GM12874 (cell line): ENCODE results near the gene PCDH19.

Experiments used
- TF ChIP-seq, protein P1 (sequence below): IDR thresholded peaks from 2 replicates; pipeline ENCODE4 v1.5.1; 2011; ENCODE audit warnings: low read depth, mild to moderate bottlenecking, control low read depth, low read length, moderate library complexity; ENCODE audit not compliant: insufficient read depth

Gene PCDH19

DNA sequence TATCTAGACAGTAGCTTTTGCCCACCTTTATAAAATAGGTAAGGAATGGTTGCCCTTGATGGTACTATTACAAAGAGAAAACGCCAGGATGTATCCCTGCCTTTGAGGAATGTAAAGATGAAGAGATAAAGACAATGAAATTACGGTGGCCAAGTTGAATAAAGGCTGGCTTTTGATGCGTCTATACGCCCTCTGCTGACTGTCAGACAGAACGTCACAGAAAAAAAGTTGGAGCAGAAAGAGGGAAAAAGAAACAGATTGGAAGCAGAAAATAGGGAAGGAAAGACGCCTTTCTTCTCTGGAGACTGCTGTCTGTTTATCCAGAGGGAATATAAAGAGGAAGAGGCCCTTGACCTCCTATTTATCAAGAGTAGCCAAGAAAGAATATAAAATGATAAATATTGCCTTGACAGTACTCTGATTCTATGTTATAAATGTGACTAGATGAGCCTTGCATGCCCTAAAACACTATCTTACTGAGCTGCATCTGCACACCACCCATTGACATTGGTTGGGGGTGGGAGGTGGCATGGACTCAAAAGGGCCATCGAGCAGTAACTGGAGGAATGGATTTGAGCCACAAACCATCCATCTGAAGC lies 30.6 kb downstream of the PCDH19 start:
- TF ChIP-seq, protein P1, sequence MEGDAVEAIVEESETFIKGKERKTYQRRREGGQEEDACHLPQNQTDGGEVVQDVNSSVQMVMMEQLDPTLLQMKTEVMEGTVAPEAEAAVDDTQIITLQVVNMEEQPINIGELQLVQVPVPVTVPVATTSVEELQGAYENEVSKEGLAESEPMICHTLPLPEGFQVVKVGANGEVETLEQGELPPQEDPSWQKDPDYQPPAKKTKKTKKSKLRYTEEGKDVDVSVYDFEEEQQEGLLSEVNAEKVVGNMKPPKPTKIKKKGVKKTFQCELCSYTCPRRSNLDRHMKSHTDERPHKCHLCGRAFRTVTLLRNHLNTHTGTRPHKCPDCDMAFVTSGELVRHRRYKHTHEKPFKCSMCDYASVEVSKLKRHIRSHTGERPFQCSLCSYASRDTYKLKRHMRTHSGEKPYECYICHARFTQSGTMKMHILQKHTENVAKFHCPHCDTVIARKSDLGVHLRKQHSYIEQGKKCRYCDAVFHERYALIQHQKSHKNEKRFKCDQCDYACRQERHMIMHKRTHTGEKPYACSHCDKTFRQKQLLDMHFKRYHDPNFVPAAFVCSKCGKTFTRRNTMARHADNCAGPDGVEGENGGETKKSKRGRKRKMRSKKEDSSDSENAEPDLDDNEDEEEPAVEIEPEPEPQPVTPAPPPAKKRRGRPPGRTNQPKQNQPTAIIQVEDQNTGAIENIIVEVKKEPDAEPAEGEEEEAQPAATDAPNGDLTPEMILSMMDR, result peak; percentile 7; the same call in 1 of the 2 replicates

DNA sequence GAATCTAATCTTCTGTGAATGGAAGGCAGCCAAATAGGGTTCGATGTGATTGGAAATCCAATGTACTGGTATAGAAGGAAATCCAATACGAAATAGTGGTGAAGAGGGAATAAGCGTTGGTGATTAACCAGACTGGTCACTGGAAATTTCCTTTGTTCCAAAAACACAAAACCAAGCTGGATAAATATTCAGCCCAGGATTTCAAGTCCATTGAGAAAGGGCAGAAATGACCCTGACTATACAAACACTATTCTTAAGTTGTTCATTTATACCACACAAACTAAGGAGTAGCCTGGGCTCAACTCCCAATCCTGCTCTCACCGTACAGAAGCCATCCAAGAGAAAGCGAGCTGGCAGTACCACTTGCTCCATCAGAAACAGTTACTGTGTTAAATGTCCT lies 32.2 kb downstream of the PCDH19 start:
- TF ChIP-seq, protein P1, result no peak

DNA sequence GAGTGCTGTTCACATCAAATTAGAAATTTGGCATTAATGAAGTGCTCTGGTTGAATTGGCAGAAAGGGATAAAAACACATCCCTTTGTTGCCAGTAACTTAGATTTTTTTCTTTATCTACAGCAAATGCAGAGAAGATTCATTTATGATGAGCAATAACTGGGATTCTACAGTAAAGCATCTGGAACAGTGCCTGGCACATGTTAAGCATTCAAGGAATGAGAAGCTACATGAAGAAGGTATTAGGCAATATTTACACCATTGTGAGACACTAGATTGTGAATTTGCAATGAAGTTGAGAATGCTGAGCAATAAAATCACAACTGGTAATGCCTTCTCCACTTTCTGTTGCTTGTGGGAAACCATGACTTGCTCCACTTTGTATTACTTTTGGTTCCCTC lies 33.5 kb downstream of the PCDH19 start:
- TF ChIP-seq, protein P1, result no peak

DNA sequence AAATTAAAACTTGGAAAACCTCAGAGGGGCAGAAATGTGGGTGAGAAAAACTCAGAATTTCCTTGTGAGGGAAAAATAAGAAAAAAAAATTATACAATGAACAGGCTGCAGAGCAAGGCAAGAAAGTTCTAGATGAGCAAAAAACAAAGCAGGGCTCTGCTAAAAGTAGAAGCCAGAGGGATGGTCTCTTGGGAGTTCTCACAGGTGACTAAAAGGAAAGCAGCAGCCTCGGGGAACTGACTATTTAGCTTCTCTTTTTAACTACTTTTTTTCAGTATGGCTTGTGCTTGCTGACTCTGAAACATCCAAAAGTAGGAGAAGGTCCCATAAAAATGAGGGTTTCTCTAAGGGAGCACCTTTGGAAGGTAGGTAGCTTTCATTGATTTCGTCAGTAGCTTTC lies 36.4 kb downstream of the PCDH19 start:
- TF ChIP-seq, protein P1, result no peak

DNA sequence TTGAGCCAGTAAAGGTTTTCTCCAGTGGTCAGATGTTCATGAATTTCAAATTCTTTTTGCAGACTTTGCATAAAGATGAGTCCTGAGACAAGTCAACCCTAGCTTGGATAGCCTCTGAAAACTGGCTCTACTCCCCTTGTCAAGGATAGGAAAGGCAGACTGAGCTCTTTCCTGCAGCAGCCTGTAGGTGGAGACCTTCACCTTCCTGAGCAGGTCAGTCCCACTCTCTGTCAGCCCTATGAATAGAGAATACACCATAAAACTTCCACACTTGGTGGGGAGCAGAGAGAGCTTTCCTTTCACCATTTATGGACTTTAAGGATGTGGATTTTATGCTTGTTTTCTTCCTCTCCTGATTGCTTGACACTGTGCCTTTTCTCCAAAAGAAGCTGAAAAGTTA lies 41.9 kb downstream of the PCDH19 start:
- TF ChIP-seq, protein P1, result 0 out of 2 replicates have a peak, but pooled peaks have one; percentile 24

DNA sequence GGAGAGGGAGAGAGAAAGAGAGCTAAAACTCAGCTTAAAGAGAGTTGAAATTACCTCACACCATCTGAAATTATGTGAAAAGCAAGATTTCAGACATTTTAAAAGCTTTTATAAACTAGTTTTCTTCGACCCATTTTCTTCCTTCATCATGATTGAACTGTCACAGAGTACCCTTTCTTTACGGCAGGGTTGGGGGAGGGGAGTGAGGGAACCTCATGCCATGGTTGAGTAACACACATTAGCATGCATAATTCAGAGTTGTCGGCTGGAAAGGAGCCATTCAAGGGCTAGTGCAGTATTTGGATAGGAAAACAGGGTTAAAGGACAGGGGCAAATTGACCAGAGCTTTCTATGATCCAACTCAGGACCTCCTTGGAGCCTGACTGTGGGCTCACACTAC lies 46.2 kb downstream of the PCDH19 start:
- TF ChIP-seq, protein P1, result no peak

DNA sequence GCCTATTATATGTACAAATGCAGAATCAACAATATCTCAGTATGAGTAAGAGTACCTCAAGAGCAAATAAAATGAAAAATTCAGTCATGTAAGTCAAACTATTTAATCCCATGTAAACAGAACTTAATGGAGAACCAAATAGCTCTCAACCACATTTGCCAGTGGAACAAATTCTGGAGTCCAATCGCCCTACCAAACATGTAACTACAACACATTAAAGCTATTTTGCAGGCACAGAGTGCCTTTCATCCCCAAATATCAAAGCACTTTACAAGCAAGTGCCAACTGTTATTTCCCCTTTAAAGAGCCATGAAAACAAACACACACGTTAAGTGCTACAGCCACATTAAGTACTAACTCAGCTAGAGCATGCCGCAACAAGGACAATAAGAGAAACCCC lies 51.3 kb downstream of the PCDH19 start:
- TF ChIP-seq, protein P1, result no peak
